Peyer's patch (tissue), 4 donors: Measurements from ENCODE around the gene DISC1.

Source experiments
- CTCF ChIP-seq, 6 experiments: fragments of 450-650 bp in 4 of 6; fragments of 200-600 bp in 2 of 6; sonication (generic) in 1 of 6; IDR thresholded peaks; one replicate each; pipeline ENCODE4 v1.5.1; 2017 to 2019; ENCODE audit warnings: antibody characterized with exemption in 6 of 6, mild to moderate bottlenecking in 3 of 6, moderate library complexity in 1 of 6
- POLR2A ChIP-seq, 2 donors: fragments of 450-650 bp; IDR thresholded peaks; one replicate each; pipeline ENCODE4 v1.5.1; 2017; ENCODE audit warnings: antibody characterized with exemption in 2 of 2, mild to moderate bottlenecking in 2 of 2, moderate library complexity in 2 of 2

- TF ChIP-seq CTCF (IDR thresholded peaks at IDR 0.05): no peak
- no peak for TF ChIP-seq POLR2A (IDR thresholded peaks at IDR 0.05)
Measured at GRCh38 chr1:231594749-231595148, 31.8 kb upstream of the DISC1 start.
